GM12872 (cell line): ENCODE results near the gene GBP2.

Source experiments
- TF ChIP-seq, protein P1 (sequence below): IDR thresholded peaks from 3 replicates; pipeline ENCODE4 v1.5.1; 2011; ENCODE audit warnings: low read depth, mild to moderate bottlenecking, low read length, moderate library complexity; ENCODE audit not compliant: insufficient read depth

Gene GBP2, protein sequence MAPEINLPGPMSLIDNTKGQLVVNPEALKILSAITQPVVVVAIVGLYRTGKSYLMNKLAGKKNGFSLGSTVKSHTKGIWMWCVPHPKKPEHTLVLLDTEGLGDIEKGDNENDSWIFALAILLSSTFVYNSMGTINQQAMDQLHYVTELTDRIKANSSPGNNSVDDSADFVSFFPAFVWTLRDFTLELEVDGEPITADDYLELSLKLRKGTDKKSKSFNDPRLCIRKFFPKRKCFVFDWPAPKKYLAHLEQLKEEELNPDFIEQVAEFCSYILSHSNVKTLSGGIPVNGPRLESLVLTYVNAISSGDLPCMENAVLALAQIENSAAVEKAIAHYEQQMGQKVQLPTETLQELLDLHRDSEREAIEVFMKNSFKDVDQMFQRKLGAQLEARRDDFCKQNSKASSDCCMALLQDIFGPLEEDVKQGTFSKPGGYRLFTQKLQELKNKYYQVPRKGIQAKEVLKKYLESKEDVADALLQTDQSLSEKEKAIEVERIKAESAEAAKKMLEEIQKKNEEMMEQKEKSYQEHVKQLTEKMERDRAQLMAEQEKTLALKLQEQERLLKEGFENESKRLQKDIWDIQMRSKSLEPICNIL

DNA sequence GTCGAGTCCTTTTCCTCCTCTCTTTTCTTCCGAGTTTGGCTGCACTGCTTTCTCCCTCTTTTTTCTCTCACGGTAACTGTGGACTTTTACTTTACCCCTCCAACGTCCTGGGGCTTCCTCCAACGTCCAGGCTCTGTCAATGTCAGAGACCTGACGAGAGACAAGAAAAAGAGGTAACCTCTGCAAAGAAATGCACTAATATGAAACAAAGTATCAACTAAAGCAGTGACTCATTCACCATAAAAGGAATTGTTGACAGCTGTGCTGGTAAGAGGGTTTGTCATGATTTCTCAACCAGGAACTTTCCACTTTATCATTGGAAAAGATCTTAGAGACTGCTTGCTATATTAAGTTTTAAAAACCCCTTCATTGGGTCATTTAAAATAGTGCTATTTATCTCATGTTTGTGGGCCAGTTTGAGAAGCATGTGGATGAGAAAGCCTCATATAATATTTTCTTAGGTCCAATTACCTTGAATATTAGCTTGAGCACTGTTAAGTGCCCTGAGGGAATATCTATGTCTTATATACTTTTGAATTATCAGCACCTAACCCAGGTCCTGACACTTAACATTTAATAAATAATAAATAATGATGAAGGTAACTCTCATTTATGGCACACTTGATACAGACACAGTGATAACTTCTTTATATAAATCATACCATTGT lies at the start of gene GBP2:
Gene GBP2 (minus strand): TSS at position 202 of the 668 bp plus-strand sequence. CDS start 4,148 bp downstream, outside the sequence.
- TF ChIP-seq, protein P1, sequence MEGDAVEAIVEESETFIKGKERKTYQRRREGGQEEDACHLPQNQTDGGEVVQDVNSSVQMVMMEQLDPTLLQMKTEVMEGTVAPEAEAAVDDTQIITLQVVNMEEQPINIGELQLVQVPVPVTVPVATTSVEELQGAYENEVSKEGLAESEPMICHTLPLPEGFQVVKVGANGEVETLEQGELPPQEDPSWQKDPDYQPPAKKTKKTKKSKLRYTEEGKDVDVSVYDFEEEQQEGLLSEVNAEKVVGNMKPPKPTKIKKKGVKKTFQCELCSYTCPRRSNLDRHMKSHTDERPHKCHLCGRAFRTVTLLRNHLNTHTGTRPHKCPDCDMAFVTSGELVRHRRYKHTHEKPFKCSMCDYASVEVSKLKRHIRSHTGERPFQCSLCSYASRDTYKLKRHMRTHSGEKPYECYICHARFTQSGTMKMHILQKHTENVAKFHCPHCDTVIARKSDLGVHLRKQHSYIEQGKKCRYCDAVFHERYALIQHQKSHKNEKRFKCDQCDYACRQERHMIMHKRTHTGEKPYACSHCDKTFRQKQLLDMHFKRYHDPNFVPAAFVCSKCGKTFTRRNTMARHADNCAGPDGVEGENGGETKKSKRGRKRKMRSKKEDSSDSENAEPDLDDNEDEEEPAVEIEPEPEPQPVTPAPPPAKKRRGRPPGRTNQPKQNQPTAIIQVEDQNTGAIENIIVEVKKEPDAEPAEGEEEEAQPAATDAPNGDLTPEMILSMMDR: no peak

GRCh38 chr1:89174491-89174890 lies 48.6 kb upstream of the GBP2 start:
- TF ChIP-seq, protein P1: no peak

- TF ChIP-seq, protein P1: no peak
These were observed 46.7 kb upstream of the GBP2 start for GRCh38 chr1:89172468-89173143.

DNA sequence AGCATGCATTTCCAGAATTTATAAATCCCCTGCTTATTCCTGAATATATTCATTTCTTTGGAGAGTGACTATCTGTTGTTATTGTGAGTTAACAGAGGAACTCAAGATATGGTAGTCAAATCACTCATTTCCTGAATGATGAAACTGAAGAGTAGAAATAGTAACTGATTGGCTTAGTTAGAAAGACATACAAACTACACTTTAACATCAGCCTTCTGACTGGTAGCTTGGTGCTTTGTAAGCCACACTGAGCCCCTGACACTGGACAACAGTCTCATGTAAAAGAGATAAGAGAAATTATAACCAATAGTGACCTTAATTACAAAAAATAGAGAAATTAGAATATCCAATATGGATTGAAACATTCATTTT lies 45.1 kb upstream of the GBP2 start:
- TF ChIP-seq, protein P1: no peak

DNA sequence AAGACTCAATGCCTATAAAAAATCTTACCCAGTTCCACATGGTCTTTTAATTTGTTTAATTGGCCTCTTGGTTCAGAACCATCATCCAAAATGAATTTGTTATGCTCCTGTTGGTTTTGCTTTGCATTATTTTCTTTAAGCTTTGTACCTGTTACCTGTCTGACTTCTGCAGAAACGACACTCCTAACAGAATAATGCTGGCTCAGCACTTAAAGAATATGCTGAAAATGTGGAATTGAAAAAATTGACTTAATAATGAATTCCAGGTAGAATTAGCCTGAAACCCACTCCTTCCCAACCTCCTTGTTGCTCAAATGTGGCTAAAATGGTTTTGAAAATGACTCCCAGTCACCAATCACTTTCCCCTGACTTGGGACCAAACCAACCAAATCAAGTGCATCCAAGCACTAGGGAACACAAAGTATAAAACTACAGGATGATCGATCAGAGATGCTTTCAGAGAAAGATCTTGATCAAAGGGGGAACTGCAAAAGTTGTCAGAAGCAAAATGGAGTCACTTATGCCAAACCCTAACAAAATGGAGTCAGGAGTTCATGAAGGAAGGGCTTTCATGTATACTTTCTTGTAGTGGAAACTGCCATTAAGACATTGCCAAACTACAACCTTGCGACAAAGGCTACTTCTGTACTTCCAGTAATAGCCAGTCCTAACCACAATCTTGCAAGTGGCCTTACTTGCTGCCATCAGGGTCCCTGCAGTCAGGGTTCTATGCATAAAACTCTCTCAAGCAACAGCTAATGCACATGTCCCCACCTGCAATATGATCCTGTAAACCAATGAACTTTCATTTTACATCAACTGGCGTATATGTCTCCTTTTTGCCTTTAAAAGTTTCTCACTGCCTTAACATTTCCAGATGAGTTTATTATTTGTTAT lies 44.5 kb upstream of the GBP2 start:
- TF ChIP-seq, protein P1: no peak

- TF ChIP-seq, protein P1: no peak
These were observed 43.3 kb upstream of the GBP2 start for GRCh38 chr1:89169166-89169565.
